Lung (tissue), 12 donors: ENCODE results near the gene HELZ2. TPM values are rescaled to one million over a fixed set of nuclear protein-coding genes. Genes with fewer than 3 reads are reported as not detected.

Experiments used
- ATAC-seq: fragments of 200-7000 bp; cut with Tn5 transposase; one replicate; pipeline ENCODE4 v1.9.1; 2020; ENCODE audit warnings: moderate number of reproducible peaks; ENCODE audit not compliant: insufficient read depth, low FRiP score
- DNase-seq, 3 donors: peaks; one replicate each; pipeline ENCODE4 v3.0.0-alpha.2; 2013 to 2017
- H3K27ac ChIP-seq, 2 donors: one replicate each; pipeline ENCODE4 v1.5.1; 2013; ENCODE audit warnings: mild to moderate bottlenecking in 2 of 2, moderate library complexity in 2 of 2, control low read depth in 1 of 2, inconsistent platforms in 1 of 2, low read depth in 1 of 2, low read length in 1 of 2
- H3K27me3 ChIP-seq, 3 donors: one replicate each; pipeline ENCODE4 v1.5.1; 2013; ENCODE audit warnings: low read length in 2 of 3; ENCODE audit not compliant: control insufficient read depth in 3 of 3, insufficient read depth in 3 of 3
- H3K36me3 ChIP-seq, 4 donors: one replicate each; pipeline ENCODE4 v1.5.1; 2013; ENCODE audit warnings: low read length in 4 of 4, mild to moderate bottlenecking in 1 of 4, moderate library complexity in 1 of 4; ENCODE audit not compliant: control insufficient read depth in 4 of 4, insufficient read depth in 4 of 4
- H3K4me1 ChIP-seq, 5 donors: one replicate each; pipeline ENCODE4 v1.5.1; 2013; ENCODE audit warnings: low read length in 5 of 5, mild to moderate bottlenecking in 2 of 5, moderate library complexity in 1 of 5; ENCODE audit not compliant: control insufficient read depth in 5 of 5, insufficient read depth in 5 of 5
- H3K4me3 ChIP-seq: one replicate; pipeline ENCODE4 v1.5.1; 2013; ENCODE audit warnings: mild to moderate bottlenecking, control low read depth, moderate library complexity
- H3K9ac ChIP-seq, 2 donors: one replicate each; pipeline ENCODE4 v1.5.1; 2013; ENCODE audit warnings: low read length in 2 of 2, control low read depth in 1 of 2; ENCODE audit not compliant: insufficient read depth in 1 of 2
- H3K9me3 ChIP-seq, 4 donors: one replicate each; pipeline ENCODE4 v1.5.1; 2013; ENCODE audit warnings: low read length in 3 of 4, mild to moderate bottlenecking in 1 of 4, moderate library complexity in 1 of 4; ENCODE audit not compliant: control insufficient read depth in 4 of 4, insufficient read depth in 3 of 4
- WGBS, 2 donors: extraction: QIAGEN DNeasy Blood & Tissue Kit; methylation state at CpG; one replicate each; pipeline ENCODE4 v1.1.7; 2013; 5-methylcytosine and 5-hydroxymethylcytosine counted together
- polyA plus RNA-seq, 2 donors: library from polyadenylated mRNA; stranded (reverse); fragments of 200-250 nt; gene quantifications; one replicate each; pipeline ENCODE4 v1.2.1, GENCODE V29; 2013
- total RNA-seq, 2 donors: library from RNA; depleted of rRNA in 1 of 2; stranded (reverse); fragments of >200 nt in 1 of 2; gene quantifications; one replicate each; pipeline ENCODE4 v1.2.1, GENCODE V29; 2014 to 2021
- TF ChIP-seq, protein P1 (sequence below): IDR thresholded peaks from 2 replicates; pipeline ENCODE4 v1.5.1; 2012; ENCODE audit warnings: mild to moderate bottlenecking; ENCODE audit errors: control extremely low read depth, extremely low read depth
- donor health status: control.
- donor health status: control.
- donor health status: Bipolar disorder and iron deficiency.
- donor health status: healthy.
- donor health status: DM: yes; HTN: yes; CAD: no.

HELZ2 gene
- total and polyA plus RNA-seq, 4 donors = 9.0 to 47.2 (median 25.4) TPM

GRCh38 chr20:63539092-63539430 lies 35.0 kb downstream of the HELZ2 start:
- peaks cover 0 to 3% (median 2%) of the 10 kb centered on the region in 3 donors for H3K27me3 ChIP-seq
- DNase-seq = no peak
- WGBS, 2 donors = 61 to 76% methylated on average over 12 of the region's 12 CpGs
- ATAC-seq = no peak
- peak overlapping the region in 1 of 2 donors; percentile 38 for H3K27ac ChIP-seq
- TF ChIP-seq, protein P1, sequence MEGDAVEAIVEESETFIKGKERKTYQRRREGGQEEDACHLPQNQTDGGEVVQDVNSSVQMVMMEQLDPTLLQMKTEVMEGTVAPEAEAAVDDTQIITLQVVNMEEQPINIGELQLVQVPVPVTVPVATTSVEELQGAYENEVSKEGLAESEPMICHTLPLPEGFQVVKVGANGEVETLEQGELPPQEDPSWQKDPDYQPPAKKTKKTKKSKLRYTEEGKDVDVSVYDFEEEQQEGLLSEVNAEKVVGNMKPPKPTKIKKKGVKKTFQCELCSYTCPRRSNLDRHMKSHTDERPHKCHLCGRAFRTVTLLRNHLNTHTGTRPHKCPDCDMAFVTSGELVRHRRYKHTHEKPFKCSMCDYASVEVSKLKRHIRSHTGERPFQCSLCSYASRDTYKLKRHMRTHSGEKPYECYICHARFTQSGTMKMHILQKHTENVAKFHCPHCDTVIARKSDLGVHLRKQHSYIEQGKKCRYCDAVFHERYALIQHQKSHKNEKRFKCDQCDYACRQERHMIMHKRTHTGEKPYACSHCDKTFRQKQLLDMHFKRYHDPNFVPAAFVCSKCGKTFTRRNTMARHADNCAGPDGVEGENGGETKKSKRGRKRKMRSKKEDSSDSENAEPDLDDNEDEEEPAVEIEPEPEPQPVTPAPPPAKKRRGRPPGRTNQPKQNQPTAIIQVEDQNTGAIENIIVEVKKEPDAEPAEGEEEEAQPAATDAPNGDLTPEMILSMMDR = no peak
- no peak overlapping the region for H3K4me3 ChIP-seq
- no peaks in the 10 kb centered on the region for H3K9me3 ChIP-seq
- no peaks in the 10 kb centered on the region for H3K36me3 ChIP-seq
- no peak overlapping the region for H3K9ac ChIP-seq
- peaks cover 0 to 9% (median 0%) of the 10 kb centered on the region in 5 donors for H3K4me1 ChIP-seq

DNA sequence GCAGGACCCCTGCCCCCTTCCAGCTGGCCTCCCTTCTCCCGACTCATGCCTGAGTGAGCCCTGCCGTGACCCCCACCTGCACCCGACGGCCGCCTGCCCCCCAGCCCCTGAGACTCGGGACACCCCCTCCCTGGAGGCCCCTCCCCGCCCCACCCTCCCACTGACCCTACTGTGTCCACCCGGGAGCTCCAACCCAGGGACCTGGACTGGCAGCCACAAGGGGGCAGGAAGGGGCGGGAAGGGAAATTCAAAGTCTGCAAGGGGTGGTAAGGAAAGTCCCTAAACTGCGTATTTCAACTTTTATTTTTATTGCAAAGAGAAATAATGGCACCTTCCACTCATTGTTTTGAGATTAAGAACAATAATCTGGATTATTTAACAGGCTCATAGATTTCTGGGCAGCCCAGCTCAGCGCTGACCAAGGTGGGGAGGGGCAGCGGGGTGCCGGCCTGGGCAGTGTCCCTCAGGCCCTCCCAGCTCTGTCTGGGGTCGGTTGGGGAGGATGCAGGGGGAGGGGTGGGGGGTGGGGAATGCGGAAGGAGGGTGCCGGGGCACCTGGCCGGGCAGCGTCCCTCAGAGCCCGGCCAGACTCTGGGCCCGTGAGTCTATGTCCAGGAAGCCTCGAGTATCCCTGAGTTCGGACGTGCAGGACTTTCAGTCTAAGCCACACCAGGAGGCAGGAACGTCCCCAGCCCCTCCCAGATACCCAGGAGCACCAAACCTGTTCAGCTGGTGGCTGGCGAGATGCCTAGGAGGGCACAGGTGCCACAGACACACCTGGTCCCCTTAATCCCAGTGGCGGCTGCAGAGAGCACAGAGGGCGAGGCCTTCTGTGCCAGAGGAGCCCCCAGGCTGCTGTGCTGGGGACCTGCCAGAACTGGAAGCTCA lies 35.6 kb downstream of the HELZ2 start:
- peak overlapping the region in 1 of 2 donors; percentile 38 for H3K27ac ChIP-seq
- H3K9me3 ChIP-seq = no peaks in the 10 kb centered on the region
- peaks cover 0 to 9% (median 0%) of the 10 kb centered on the region in 5 donors for H3K4me1 ChIP-seq
- WGBS, 2 donors = 33 to 48% methylated on average over 23 to 27 of the region's 27 CpGs
- DNase-seq (peak in 2 of 3 donors; percentile 31 to 63), ATAC-seq (no peak)
- H3K9ac ChIP-seq = no peak overlapping the region
- H3K27me3 ChIP-seq = peaks cover 0 to 3% (median 2%) of the 10 kb centered on the region in 3 donors
- no peaks in the 10 kb centered on the region for H3K36me3 ChIP-seq
- H3K4me3 ChIP-seq = no peak overlapping the region
- TF ChIP-seq, protein P1 = no peak

GRCh38 chr20:63537525-63538203 lies 36.4 kb downstream of the HELZ2 start:
- Histone ChIP-seq H3K4me1 (peaks cover 0 to 9% (median 0%) of the 10 kb centered on the region in 5 donors), H3K9ac (no peak overlapping the region)
- peak; percentile 92 for ATAC-seq

More at GRCh38 chr20:63537525-63538203, 36.4 kb downstream of the HELZ2 start:
- Histone ChIP-seq H3K4me3 (no peak overlapping the region), H3K27me3 (peaks cover 0 to 3% (median 2%) of the 10 kb centered on the region in 3 donors), H3K9me3 (no peaks in the 10 kb centered on the region), H3K36me3 (no peaks in the 10 kb centered on the region), H3K27ac (peak overlapping the region in 1 of 2 donors; percentile 87)
- peak; percentile 80 to 88 (median 85) for DNase-seq
- TF ChIP-seq, protein P1 = peak; percentile 97
- WGBS, 2 donors = 4 to 7% methylated on average over 32 to 34 of the region's 34 CpGs
